Measurements from ENCODE around the gene DTX4. TPM values are rescaled to one million over a fixed set of nuclear protein-coding genes. Genes with fewer than 3 reads are reported as not detected.

Gene DTX4
- total RNA-seq, 1 experiment from 2014 or later, result 0.21 TPM

DNA sequence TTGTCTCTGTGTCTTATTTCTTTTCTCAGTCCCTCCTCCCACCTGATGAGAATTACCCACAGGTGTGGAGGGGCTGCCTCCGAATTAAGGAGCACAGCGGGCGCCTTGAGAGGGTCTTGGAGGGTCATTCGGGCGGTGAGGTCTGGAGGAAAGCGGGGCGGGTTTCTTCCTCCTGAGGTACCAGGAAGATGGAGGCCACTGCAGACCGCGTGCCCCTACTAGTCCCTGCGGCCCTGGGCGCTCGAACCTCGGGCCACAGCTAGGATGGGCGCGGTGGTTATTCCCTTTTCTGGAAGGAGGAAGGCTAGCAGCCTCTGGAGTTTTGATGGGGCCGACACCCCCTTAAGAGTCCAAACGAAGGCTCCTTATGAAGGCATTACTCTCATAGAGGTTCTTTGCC, 34.7 kb upstream of the DTX4 start:
- Histone ChIP-seq H3K27me3 (ENCODE audit: control insufficient read depth, insufficient read depth, low read length) (no peaks in the 10 kb centered on the region), H3K4me1 (ENCODE audit: control insufficient read depth, insufficient read depth, low read length) (no peaks in the 10 kb centered on the region), H3K9me3 (ENCODE audit: control insufficient read depth, insufficient read depth, low read depth, low read length) (no peaks in the 10 kb centered on the region), H3K4me3 (ENCODE audit: low read depth in 2 of 2, low read length in 2 of 2) (no peak overlapping the region), H3K36me3 (ENCODE audit: control insufficient read depth, insufficient read depth, low read length) (no peaks in the 10 kb centered on the region), H3K27ac (ENCODE audit: low read length) (no peak overlapping the region)
- DNase-seq (ENCODE audit: low read depth, low spot score) (no peak), ATAC-seq (no peak)
- POLR2A ChIA-PET, result no interaction called here
- BruUV-seq (replicated peaks), result no TSS peak
- in situ Hi-C loops (cut with HindIII; ENCODE audit: low pct_unique_long_range_greater_than_20kb, low sequenced_read_pairs) (no loop called here), intact Hi-C loops (cut with micrococcal nuclease; ENCODE audit: unreplicated experiment) (loop anchor here (5.0 kb wide), 1 partner anchor 80 kb away; no protein-coding TSS in a partner anchor)
- TF ChIP-seq SIN3A (IDR thresholded peaks at IDR 0.05; ENCODE audit: borderline replicate concordance, insufficient read depth, low read depth, low read length), result no peak
- TF ChIP-seq REST (IDR thresholded peaks at IDR 0.05; ENCODE audit: insufficient read depth in 1 of 2, low read depth in 2 of 2, low read length in 1 of 2), result no peak
- TF ChIP-seq, protein P1, sequence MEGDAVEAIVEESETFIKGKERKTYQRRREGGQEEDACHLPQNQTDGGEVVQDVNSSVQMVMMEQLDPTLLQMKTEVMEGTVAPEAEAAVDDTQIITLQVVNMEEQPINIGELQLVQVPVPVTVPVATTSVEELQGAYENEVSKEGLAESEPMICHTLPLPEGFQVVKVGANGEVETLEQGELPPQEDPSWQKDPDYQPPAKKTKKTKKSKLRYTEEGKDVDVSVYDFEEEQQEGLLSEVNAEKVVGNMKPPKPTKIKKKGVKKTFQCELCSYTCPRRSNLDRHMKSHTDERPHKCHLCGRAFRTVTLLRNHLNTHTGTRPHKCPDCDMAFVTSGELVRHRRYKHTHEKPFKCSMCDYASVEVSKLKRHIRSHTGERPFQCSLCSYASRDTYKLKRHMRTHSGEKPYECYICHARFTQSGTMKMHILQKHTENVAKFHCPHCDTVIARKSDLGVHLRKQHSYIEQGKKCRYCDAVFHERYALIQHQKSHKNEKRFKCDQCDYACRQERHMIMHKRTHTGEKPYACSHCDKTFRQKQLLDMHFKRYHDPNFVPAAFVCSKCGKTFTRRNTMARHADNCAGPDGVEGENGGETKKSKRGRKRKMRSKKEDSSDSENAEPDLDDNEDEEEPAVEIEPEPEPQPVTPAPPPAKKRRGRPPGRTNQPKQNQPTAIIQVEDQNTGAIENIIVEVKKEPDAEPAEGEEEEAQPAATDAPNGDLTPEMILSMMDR (IDR thresholded peaks at IDR 0.05), result no peak
- TF ChIP-seq POLR2AphosphoS5 (IDR thresholded peaks at IDR 0.05; ENCODE audit: low read depth, low read length), result no peak
- no peak for TF ChIP-seq TCF7L2 (IDR thresholded peaks at IDR 0.05; ENCODE audit: low read depth, low read length)
- CTCF ChIA-PET, result no interaction called here

DNA sequence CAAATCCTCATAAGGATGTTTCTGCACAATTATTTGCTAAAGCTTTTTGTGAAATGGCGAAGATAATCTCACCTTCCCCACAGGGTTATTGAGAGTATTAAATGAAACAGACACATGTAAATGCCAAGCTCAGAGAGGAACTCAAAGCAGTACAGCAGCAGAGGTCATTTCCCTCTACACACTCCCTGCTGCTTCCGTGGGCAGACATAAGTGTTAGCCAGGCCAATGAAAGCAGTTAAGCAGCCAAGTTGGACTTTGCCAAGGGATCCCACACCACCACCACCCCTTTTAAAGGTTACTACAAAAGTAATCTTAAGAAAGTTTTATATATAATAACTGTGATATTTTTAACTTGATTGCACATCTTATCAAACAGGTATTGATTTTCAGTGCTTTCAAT, 33.3 kb upstream of the DTX4 start:
- CTCF ChIA-PET, result no interaction called here
- Histone ChIP-seq H3K4me1 (ENCODE audit: control insufficient read depth, insufficient read depth, low read length) (0 out of 2 replicates have a peak, but pooled peaks cover 2% of the 10 kb centered on the region), H3K4me3 (ENCODE audit: low read depth in 2 of 2, low read length in 2 of 2) (no peak overlapping the region), H3K36me3 (ENCODE audit: control insufficient read depth, insufficient read depth, low read length) (no peaks in the 10 kb centered on the region), H3K27me3 (ENCODE audit: control insufficient read depth, insufficient read depth, low read length) (no peaks in the 10 kb centered on the region), H3K27ac (ENCODE audit: low read length) (no peak overlapping the region), H3K9me3 (ENCODE audit: control insufficient read depth, insufficient read depth, low read depth, low read length) (no peaks in the 10 kb centered on the region)
- POLR2A ChIA-PET, result no interaction called here
- DNase-seq (ENCODE audit: low read depth, low spot score) (no peak), ATAC-seq (no peak)
- BruUV-seq (replicated peaks), result no TSS peak
- intact Hi-C loops (cut with micrococcal nuclease; ENCODE audit: unreplicated experiment), result loop anchor here (2.0 to 5.0 kb wide), 2 partner anchors 42 to 81 kb away; no protein-coding TSS in a partner anchor
- in situ Hi-C loops (cut with HindIII; ENCODE audit: low pct_unique_long_range_greater_than_20kb, low sequenced_read_pairs), result no loop called here
- TF ChIP-seq REST (IDR thresholded peaks at IDR 0.05; ENCODE audit: insufficient read depth in 1 of 2, low read depth in 2 of 2, low read length in 1 of 2) (no peak), POLR2AphosphoS5 (IDR thresholded peaks at IDR 0.05; ENCODE audit: low read depth, low read length) (no peak), TCF7L2 (IDR thresholded peaks at IDR 0.05; ENCODE audit: low read depth, low read length) (no peak), SIN3A (IDR thresholded peaks at IDR 0.05; ENCODE audit: borderline replicate concordance, insufficient read depth, low read depth, low read length) (no peak)
- TF ChIP-seq, protein P1 (IDR thresholded peaks at IDR 0.05), result no peak
